Thyroid gland (tissue), 4 donors: ENCODE data around the gene FHDC1.

Experiments used
- POLR2A ChIP-seq, 2 donors: fragments of 450-650 bp; IDR thresholded peaks; one replicate each; pipeline ENCODE4 v1.6.1; 2017; ENCODE audit warnings: antibody characterized with exemption in 2 of 2, mild to moderate bottlenecking in 2 of 2, moderate library complexity in 1 of 2
- TF ChIP-seq, protein P1 (sequence below), 6 experiments: fragments of 200-600 bp in 3 of 6; fragments of 450-650 bp in 3 of 6; sonication (generic) in 3 of 6; IDR thresholded peaks; one replicate each; pipeline ENCODE4 v1.5.1; 2016 to 2019; ENCODE audit warnings: antibody characterized with exemption in 6 of 6, mild to moderate bottlenecking in 2 of 6, inconsistent platforms in 1 of 6, moderate library complexity in 1 of 6

DNA sequence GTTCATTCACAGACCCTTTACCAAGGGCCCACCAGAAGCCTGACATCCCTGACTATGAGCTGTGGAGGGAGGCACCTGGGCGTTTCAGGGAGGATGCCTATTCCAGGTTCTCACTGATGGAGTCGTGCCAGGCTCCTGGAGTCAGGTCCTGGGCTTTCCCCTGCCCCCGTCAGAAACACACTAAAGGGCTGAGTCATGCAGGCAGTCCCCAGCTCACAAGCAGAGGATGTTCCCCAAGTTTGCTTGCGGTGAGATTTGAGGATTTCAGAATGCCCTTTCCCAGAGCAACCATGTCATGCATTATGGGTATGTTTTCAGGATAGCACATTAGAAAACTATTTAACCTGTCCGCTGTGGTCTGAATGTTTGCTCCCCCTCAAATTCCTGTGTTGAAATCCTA is 45.2 kb downstream of the FHDC1 start:
- TF ChIP-seq, protein P1, sequence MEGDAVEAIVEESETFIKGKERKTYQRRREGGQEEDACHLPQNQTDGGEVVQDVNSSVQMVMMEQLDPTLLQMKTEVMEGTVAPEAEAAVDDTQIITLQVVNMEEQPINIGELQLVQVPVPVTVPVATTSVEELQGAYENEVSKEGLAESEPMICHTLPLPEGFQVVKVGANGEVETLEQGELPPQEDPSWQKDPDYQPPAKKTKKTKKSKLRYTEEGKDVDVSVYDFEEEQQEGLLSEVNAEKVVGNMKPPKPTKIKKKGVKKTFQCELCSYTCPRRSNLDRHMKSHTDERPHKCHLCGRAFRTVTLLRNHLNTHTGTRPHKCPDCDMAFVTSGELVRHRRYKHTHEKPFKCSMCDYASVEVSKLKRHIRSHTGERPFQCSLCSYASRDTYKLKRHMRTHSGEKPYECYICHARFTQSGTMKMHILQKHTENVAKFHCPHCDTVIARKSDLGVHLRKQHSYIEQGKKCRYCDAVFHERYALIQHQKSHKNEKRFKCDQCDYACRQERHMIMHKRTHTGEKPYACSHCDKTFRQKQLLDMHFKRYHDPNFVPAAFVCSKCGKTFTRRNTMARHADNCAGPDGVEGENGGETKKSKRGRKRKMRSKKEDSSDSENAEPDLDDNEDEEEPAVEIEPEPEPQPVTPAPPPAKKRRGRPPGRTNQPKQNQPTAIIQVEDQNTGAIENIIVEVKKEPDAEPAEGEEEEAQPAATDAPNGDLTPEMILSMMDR (IDR thresholded peaks at IDR 0.05): no peak
- no peak for TF ChIP-seq POLR2A (IDR thresholded peaks at IDR 0.05)
